Uterus (tissue), 2 donors: ENCODE data around the gene ZNF827.

Experiments used
- POLR2A ChIP-seq, 2 donors: fragments of 450-650 bp; IDR thresholded peaks; one replicate each; pipeline ENCODE4 v1.6.1; 2016; ENCODE audit warnings: antibody characterized with exemption in 2 of 2, mild to moderate bottlenecking in 1 of 2, moderate library complexity in 1 of 2
- TF ChIP-seq, protein P1 (sequence below), 4 experiments: fragments of 200-600 bp in 2 of 4; fragments of 450-650 bp in 2 of 4; sonication (generic) in 2 of 4; IDR thresholded peaks; one replicate each; pipeline ENCODE4 v1.5.1; 2016 to 2019; ENCODE audit warnings: antibody characterized with exemption in 4 of 4, mild to moderate bottlenecking in 2 of 4, moderate library complexity in 1 of 4

DNA sequence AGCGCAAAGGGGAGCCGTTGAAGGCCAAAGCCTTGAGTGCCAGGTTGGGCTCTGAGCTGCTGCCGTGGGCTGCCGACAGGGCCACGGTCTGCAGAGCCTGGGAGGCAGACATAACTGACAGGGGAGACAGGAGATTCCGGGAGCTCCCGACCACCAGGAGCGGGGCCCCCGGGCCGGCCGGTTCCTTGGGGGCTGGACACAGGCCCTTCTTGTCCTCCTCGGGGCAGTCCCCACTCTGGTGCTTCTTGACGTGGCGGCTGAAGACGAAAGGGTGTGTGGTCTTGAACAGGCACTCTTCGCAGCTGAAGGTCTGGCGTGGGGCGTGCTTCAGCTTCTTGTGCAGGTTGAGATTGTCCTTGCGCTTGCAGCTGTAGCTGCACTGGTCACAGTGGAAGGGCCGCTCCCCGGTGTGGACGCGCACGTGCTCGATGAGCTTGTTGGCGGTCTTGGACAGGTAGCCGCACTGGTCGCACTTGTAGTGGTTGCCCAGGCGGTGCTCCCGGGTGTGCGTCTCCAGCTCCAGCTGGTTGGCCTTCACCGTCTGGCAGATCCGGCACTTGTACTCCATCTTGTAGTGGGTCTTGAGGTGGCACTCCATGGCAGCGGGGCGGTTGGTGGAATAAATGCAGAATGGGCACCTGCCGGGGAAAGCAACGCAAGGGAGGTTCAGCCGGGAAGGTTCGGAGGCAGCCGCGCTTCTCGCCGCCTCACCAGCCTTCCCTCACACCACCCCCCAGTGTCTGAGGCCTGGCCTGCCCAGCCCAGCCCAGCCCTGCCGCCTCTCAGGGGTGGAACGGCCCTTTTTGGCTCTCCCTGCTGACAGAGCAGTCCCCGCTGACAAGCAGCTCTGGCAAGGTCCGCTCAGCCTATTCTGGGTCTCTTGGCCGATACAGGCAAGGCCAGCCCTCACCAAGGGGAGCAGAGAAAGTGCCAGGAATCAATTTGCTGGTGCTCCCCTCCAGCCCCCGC lies 177.4 kb downstream of the ZNF827 start:
- TF ChIP-seq, protein P1, sequence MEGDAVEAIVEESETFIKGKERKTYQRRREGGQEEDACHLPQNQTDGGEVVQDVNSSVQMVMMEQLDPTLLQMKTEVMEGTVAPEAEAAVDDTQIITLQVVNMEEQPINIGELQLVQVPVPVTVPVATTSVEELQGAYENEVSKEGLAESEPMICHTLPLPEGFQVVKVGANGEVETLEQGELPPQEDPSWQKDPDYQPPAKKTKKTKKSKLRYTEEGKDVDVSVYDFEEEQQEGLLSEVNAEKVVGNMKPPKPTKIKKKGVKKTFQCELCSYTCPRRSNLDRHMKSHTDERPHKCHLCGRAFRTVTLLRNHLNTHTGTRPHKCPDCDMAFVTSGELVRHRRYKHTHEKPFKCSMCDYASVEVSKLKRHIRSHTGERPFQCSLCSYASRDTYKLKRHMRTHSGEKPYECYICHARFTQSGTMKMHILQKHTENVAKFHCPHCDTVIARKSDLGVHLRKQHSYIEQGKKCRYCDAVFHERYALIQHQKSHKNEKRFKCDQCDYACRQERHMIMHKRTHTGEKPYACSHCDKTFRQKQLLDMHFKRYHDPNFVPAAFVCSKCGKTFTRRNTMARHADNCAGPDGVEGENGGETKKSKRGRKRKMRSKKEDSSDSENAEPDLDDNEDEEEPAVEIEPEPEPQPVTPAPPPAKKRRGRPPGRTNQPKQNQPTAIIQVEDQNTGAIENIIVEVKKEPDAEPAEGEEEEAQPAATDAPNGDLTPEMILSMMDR (IDR thresholded peaks at IDR 0.05): no peak
- no peak for TF ChIP-seq POLR2A (IDR thresholded peaks at IDR 0.05)
